NCI-H460 (cell line): ENCODE results near the gene GNG13. TPM values are rescaled to one million over a fixed set of nuclear protein-coding genes. Genes with fewer than 3 reads are reported as not detected.

ENCODE experiments used
- DNase-seq: peaks from one replicate; pipeline ENCODE4 v3.0.0-alpha.2; 2016; ENCODE audit warnings: low read depth; ENCODE audit errors: extremely low read depth
- total RNA-seq: library from RNA; depleted of rRNA; stranded (reverse); fragments of >200 nt; shearing (Covaris generic); gene quantifications from 2 replicates; pipeline ENCODE4 v1.2.3, GENCODE V29; 2014

Gene GNG13
- total RNA-seq, 1 experiment from 2014 or later = not detected

GRCh38 chr16:795580-796229 lies 4.8 kb downstream of the GNG13 start:
- DNase-seq = peak; percentile 56

GRCh38 chr16:794853-795466 lies 5.6 kb downstream of the GNG13 start:
- no peak for DNase-seq

DNA sequence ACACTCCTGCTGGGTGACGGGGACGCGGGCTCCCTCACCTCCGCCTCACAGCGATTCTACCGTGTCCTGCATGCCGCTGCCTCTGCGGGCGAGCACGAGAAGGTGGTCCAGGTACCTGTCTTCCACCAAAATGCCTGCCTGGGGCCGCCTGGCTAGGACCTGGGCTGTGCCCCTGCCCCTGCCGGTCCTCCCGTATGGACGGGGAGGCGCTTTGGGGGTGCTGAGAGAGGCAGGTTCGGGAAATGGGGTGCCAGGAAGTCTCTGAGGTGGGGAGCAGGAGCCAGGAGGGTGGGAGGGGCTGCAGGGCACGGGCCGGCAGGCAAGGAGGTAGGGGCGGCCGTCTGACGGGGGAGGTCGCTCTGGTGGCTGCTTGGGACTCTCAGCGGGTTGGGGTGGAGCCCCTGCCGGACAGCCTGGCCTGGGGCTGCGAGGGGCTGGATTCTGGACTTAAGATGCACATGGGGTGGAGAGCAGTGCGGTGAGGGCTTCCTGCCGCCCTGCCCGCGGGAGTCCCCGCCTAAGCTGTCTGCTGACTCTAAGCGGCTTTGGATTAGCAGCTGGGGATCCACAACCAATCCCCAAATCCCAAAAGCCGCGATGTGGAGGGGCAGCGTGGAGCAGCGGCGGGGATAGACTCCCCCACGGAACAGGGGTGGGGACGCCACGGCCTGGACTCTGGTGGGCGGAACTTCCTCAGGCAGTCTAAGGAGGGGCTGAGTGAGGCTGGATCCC lies 6.3 kb downstream of the GNG13 start:
- no peak for DNase-seq

GRCh38 chr16:793414-793813 lies 7.1 kb downstream of the GNG13 start:
- DNase-seq = no peak

DNA sequence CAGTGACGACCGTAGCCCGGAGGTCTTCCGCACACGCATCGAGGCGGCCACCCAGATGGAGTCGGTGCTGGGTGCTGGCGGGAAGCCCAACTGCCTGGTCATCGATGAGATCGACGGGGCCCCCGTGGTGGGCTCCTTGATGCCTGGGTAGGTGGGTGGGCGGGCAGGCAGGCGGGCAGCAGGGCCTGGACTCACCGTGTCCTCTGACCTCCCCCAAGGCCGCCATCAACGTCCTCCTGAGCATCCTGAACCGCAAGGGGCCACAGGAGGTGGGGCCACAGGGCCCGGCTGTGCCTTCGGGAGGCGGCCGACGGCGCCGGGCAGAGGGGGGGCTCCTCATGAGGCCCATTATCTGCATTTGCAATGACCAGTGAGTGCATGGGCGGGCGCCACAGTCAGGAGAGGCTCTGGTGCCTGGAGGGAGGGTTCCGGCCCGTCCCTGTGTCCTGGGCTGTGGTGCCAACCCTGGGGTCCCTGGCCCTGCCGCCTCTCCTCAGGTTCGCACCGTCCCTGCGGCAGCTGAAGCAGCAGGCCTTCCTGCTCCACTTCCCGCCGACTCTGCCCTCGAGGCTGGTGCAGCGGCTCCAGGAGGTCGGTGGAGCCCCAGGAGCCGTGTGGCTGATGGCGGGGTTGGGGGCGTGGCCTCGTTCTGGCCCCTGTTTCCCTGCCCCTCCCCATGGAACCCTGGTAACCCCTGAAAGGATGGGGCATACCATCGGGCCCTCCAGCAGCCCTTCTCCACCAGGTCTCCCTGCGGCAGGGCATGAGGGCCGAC lies 8.1 kb downstream of the GNG13 start:
- no peak for DNase-seq

DNA sequence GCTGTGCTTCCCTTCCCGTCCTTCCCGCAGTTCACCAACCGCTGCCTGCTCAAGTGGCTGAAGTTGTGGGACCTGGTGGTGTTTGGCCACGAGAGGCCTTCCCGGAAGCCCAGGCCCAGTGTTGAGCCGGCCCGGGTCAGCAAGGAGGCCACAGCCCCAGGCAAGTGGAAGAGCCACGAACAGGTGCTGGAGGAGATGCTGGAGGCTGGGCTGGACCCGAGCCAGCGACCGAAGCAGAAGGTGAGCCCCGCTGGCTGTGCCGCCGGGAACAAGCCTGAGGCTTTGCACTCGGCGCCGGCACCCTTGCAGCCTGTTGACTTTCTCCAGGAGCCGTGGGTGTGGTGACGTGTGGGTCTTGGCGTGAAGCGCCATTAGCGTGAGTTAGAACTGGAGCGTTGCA lies 9.4 kb downstream of the GNG13 start:
- no peak for DNase-seq

- no peak for DNase-seq
Observed at GRCh38 chr16:790086-790485, 10.4 kb downstream of the GNG13 start.

GRCh38 chr16:789191-789850 lies 11.2 kb downstream of the GNG13 start:
- no peak for DNase-seq

GRCh38 chr16:788399-789126 lies 12.0 kb downstream of the GNG13 start, which contains the start of gene CHTF18:
CHTF18 (plus strand) TSS chr16:788620; CDS start chr16:788685, 65 bp downstream.
- DNase-seq = peak; percentile 88

- no peak for DNase-seq
Observed at GRCh38 chr16:787978-788398, 12.5 kb downstream of the GNG13 start, which contains the start of gene RPUSD1. RPUSD1 (minus strand) TSS chr16:788381; CDS start chr16:787737, 644 bp downstream.

DNA sequence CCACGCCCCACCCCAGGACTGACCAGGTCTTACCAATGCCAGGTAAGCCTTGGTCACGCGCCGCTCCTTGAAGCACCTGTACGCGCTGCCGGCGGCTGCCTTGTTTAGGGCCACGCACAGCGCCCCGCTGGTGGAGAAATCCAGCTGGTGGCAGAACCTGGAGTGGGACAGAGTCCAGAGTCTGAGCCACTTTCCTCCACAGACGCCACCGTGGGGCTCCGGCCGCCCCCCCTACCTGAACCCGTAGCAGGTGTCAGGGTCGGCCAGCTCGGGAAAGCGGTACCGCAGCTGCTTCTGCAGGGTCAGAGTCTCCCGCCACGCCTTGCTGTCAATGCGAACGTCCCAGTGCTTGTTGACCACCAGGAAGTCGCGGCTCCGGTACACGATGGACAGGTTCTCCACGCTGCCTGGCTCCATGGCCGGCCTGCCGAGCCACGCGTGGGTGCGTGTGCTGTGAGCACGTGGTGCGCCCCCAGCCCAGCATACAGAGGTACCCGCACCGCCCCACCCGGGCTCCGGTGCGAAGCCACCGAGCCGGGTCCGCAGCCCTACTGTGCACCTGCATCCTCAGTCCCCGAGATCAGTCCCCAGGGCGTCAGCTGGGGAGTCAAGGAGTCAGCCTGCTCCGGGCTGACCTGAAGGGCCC lies 13.1 kb downstream of the GNG13 start:
- no peak for DNase-seq

DNA sequence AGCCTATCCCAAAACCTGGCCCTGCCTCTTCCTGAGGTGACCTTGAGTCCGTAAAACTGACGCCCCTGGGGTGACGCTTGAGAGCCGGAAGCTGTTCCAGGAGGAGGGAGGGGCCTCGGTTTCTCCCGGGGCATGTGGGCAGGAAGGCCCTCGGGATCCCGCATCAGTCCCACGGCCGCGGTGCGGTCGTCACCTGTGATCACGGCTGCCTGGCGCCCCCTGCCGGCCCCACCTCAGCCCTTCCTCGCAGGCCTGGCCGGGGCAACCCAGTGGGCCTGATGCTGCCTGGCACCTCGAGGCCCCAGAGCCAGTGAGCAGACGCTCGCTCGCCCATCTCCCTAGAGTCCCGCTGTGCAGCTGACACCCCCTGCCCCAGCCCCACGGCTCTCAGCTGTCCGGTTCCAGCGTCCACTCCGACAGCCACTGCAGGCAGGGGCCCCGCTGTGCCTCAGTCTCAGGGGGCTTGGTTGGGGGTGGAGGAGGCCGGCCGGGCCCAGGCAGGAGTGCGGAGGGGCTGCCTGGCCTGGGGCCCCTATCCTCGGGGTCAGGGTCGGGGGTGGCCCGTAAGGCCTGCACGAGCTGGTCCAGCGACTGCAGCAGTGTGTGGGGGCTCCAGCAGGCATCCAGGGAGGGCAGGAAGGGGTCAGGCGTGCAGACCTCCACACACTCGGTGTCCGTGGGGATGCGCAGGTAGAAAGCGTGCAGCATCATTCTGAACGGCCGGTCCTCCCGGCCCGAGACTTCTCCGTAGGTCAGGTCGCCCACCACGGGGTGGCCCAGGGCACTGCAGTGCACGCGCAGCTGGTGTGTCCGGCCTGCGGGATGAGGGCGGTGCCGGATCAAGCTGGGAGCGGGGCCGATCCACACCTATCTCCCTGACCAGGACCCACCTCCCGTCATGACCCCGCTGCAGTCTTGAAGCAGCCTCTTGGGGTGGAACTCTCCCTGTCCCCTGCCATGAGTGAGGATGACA lies 14.7 kb downstream of the GNG13 start:
- peak; percentile 53 for DNase-seq

DNA sequence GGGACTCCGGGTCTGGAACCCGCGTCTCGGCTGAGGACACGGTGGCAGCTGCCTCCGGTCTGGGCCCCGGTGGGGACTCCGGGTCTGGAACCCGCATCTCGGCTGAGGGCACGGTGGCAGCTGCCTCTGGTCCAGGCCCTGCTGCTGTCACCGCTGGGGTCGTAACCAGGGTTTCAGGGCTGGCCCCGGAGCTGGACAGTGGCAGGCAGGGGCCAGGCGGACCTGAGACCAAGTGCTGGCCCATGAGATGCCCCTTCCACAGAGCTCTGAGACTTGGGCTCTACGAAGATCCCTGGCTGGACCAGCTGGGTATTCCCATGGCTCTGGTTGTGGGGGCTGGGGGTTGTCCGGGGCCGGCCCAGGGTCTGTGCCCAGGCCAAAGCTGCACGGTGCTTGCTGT lies 16.1 kb downstream of the GNG13 start:
- DNase-seq = no peak

DNA sequence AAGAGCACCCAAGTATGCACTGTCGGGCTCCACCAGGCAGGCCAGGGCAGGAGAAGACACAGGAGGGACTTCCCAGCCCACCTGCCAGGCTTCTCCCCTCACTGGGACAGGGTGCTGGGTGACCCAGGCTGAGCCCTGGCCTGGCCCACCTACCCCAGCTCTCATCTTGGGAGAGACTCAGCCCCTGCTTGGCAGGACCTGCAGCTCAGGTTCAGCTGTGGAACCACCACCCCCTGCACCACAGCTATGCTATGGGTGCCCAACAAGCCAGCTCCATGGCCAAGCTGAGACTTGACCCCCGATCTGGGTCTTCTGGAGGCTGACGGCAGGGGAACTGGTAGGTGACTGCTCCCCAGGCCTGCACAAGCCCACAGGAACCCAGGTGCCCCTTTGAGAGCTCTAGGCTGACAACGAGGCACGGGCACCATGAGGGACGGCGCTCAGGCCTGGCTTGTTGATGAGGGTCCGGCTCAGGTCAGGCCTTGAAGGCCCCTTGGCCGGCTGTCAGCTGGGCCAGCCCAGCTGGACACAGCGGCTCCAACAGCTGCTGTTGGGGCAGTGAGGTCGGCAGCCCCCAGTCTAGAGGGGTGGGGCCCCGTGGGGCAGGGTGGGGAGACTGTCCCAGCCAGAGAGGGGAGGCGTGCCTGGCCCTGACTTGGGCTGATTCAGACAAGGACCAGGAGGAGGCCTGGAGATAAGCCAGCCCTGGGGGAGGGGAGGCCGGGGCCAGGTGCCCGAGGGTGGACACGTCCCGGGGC lies 17.0 kb downstream of the GNG13 start:
- no peak for DNase-seq

DNA sequence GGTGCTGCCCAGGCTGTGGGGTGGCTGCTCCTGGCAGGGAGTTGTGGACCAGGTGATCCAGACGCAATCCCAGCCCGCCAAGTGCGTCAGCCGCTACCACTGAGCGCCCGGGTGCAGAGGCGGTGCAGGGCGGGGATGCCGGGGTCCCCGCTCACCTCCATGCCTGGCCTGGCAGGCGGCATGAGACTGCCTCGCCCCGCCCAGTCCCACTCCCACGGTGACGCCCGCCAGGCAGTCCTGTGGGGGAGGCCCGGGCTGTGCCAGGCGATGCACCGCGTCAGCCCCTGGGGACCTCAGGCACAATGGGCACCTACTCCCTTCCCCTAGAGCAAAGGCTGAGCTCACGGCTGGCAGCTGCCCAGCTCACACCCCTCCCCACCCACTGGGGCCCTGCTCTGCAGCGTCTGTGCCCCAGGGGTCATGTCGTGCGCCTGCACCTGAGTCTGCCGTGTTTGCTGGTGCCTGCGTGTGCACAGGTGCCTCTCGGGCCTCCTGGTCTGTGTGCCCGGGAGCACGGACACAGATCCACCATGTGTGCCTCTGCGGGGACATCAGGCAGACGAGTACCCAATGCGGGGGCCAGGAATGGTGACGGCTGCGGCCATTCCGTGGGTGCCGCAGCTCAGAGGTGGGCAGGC lies 17.6 kb downstream of the GNG13 start:
- DNase-seq = no peak

- DNase-seq = no peak
Observed at GRCh38 chr16:782258-782657, 18.3 kb downstream of the GNG13 start.
